HG03025 (cell line): ENCODE measurements around the gene AK1.

Source experiments
- ATAC-seq: cut with Tn5 transposase; IDR thresholded peaks from one replicate; pipeline ENCODE4 v1.9.1; 2021; ENCODE audit warnings: mild to moderate bottlenecking, moderate library complexity; ENCODE audit not compliant: unreplicated experiment, low FRiP score

Gene AK1

GRCh38 chr9:127828262-127829031, 49.0 kb downstream of the AK1 start:
- no peak for ATAC-seq

DNA sequence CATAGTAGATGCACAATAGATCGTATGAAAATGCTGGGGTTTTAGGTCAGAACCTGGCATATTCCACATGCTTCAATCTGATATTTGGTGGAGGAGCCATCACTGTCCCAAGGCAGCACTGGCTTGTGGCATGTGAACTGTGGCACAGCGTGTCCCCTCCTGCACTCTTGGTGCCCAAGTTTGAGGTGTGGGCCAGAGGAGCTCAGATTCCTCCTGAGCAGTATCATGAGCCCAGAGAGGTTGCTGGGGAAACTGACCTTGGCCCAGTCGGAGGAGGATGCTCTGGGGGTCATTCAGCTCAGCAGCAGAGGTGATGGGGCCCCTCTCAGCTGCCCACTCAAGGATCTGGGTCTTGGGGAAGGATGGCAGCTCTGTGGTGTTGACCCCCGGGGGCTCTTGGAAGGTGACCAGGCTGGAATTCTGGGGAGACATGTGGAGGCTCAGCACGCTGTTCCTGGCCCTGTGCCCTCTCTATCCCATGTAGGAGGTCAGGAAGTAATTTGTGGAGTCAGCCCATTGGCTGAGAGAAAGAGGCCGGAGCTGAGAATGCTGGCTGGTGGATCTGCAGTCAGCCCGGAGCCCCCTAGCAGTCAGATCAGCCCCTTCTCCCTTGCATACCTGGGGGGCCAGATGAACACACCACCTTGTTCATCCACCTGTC, 51.1 kb downstream of the AK1 start:
- ATAC-seq, result no peak

DNA sequence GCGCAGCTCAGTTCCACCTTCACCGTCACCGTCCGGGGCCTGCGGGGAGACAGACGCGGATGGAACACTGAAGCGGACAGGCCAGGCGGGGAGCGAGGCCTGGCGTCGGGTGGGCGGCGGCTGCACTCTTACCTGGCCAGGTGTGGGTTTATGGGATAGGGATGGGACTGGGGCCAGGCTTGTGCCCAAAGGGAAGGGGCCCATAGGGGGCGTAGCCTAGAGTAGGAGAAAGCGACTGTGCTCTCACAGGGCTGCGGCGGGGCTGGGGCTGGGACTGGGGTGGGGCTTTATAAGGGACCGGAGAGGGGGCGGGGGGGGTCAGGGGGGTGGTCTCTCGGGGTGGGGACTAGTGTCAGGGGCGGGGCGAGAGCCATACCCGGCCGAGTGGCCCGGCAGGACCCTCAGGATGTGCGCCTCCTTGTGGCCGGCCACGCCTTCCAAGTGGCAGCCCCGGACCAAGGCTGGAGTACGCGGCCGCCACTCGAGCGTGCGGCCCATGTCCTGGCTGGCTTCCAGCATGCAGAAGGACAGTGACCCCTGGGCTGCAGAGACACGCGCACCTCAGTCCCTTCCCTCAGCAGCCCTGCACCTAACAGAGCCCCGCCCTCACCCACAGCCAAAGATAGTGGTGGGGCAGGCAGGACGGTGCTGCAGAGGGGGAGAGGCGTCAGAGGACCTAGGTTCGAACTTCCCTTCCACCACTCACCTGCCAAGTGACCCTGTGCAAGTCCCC, 52.0 kb downstream of the AK1 start:
- ATAC-seq, result no peak

- ATAC-seq, result no peak
Measured at GRCh38 chr9:127822108-127822507, 55.4 kb downstream of the AK1 start.

DNA sequence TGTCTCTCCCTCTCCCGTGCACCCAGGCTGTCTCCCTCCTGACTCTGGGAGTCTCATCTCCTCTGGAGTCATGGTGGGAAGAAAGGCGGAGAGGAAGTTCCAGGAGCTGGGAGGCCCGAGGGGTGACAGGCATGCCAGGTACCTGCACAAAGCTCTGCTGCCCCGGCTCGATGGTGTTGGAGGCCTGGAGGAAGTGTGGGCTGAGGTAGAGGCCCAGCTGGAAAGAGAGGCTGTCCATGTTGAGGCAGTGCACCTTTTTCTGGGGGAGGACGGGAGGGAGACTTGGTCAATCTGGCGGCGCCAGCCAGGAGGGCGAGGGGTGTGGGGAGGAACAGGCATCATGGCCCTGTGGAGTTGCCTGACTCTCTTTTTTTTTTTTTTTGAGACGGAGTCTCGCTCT, 58.9 kb downstream of the AK1 start:
- no peak for ATAC-seq

- ATAC-seq, result no peak
Measured at GRCh38 chr9:127817881-127818434, 59.5 kb downstream of the AK1 start.

- no peak for ATAC-seq
Measured at GRCh38 chr9:127816728-127817127, 60.7 kb downstream of the AK1 start.
